Activated CD4-positive, alpha-beta T cell treated with anti-CD3 and anti-CD28 coated beads, Interleukin-2, amount 50 U/mL, for 1 hour (primary cell): ENCODE data around the gene IGF1.

Source experiments
- DNase-seq: peaks from one replicate; pipeline ENCODE4 v3.0.0-alpha.2; 2020

The IGF1 gene

DNA sequence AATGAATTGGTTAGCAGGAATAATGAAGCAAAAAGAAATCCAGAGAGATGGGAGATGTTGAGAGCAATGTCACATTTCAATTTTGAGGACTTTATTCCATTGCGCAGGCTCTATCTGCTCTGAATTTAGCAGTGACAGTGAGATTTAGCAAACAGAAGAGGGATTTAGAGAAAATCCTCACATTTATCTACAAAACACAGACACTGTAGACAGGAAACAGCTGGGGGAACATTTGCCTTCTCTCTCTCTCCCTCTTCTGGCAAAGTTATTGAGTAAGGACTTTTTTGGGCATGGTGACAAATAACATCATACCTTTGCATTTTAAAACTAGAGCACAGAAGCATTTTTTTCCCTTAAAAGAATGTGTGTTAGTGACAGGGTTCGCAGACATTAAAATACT is at the start of gene IGF1:
Gene IGF1 (minus strand): TSS at position 158 of the 400 bp plus-strand sequence. CDS start 182 bp downstream, outside the sequence.
- no peak for DNase-seq

GRCh38 chr12:102528111-102528510 is 47.7 kb upstream of the IGF1 start:
- no peak for DNase-seq

GRCh38 chr12:102527171-102527720 is 46.9 kb upstream of the IGF1 start:
- no peak for DNase-seq

DNA sequence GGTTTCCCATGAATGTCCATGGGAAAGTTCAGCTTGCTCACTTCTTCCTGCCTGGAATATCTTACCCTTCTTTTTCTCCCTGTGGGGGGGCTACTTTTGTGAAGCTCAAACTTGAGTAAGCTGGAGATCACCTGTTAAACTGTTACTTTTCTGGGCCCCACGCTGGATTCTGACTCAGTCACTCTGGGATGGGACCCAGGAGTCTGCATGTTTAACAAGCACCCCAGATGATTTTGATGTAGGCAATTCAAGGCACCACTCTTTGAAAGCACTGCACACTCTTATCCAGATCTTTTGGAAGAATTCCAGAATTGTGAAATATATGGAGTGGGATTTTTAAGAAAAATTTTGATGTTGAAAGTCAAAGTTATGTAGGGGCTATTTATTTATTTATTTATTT is 46.3 kb upstream of the IGF1 start:
- DNase-seq: no peak

DNA sequence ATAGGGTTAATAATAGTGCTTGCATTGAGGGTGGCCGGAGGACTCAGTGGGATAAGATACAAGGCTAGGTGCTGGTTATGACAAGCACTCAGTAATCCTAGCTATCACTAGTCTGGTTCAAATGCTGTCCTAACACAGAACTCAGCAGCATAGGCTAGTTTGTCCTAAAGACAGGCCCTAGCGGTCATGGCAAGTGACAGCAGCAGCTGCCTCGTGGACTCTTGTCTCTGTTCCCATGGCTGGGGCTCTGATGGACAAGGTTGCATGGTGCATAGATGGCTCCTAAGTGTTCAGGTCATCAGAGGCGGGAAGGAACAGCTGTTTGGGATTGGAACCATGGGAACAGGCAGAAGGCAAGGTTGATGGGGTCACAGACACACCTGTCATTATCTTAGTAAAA is 42.4 kb upstream of the IGF1 start:
- no peak for DNase-seq

- DNase-seq: no peak
These were observed 41.4 kb upstream of the IGF1 start for GRCh38 chr12:102521662-102522277.

- no peak for DNase-seq
These were observed 38.5 kb upstream of the IGF1 start for GRCh38 chr12:102518871-102519270.

DNA sequence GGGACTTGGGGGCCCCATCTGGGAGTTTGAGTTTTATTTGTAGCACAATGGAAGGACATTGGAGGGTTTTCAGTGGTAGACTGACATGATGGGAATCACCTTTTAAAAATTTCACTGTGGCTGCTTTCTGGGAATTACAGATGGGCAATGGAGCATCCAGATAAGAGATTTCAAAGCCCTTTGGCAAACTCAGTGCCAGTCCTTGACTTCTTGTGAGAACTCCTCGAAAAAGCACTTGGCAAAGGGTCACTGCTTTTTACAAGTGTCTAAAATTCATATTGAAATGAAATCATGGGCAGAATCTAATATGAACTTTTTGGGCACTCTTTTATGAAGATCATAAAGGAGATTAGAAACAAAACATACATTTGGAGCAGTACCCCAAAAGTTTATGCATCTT is 34.3 kb upstream of the IGF1 start:
- DNase-seq: no peak

GRCh38 chr12:102513739-102514138 is 33.4 kb upstream of the IGF1 start:
- DNase-seq: no peak

DNA sequence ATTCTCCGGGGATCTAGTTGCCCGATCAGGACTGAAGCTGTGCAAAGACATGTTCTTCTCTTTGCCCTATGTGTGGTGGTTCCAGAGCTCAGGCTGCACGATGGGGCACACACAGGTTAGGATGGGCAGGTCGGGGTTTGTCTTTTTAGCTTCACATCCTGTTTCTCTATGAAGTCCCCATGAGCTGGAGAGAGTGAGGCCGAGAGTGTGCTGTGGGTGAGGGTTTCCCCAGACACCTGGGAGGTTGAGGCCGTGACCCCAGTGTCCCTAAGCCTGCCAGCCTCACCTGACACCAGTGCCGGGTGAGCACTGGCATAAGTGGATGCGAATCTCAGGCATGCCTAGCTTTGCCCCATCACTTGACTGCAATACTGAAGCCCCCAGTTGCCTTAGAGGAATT is 32.9 kb upstream of the IGF1 start:
- DNase-seq: no peak

- DNase-seq: no peak
These were observed 32.2 kb upstream of the IGF1 start for GRCh38 chr12:102512523-102512922.

GRCh38 chr12:102511575-102511974 is 31.2 kb upstream of the IGF1 start:
- no peak for DNase-seq

GRCh38 chr12:102510463-102510862 is 30.1 kb upstream of the IGF1 start:
- no peak for DNase-seq

DNA sequence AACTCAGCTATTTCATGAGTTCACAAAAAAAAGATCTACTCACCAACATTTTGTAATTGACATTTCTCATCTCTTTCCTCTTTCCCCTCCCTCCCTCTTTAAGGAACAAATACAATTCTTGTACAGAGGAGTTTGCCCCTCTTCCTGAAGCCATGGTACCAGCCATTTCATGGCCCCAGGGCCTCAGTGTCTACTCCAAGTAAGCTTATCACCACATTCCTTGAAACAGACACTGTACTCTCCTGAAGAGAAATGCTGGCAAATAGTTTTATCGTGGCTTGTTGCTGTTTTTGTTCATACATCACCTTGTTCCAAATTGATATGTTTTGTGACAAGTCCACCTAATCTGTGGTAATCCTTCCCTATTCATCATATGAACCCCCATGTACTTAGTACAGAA is 29.7 kb upstream of the IGF1 start:
- DNase-seq: no peak

- no peak for DNase-seq
These were observed 28.8 kb upstream of the IGF1 start for GRCh38 chr12:102509123-102509626.

GRCh38 chr12:102508052-102508451 is 27.7 kb upstream of the IGF1 start:
- DNase-seq: no peak

DNA sequence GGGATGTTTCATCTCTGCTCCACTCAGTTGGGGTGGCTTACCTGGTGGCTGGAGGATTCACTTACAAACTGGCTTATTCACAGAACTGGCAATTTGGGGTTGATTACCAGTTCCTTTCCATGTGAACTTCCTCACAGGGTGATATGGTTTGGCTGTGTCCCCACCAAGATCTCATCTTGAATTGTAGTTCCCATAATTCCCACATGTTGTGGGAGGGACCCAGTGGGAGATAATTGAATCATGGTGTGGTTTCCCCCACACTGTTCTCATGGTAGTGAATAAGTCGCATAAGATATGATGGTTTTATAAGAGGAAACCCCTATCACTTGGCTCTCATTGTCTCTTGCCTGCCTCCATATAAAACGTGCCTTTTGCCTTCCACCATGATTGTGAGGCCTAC is 26.9 kb upstream of the IGF1 start:
- DNase-seq: no peak

DNA sequence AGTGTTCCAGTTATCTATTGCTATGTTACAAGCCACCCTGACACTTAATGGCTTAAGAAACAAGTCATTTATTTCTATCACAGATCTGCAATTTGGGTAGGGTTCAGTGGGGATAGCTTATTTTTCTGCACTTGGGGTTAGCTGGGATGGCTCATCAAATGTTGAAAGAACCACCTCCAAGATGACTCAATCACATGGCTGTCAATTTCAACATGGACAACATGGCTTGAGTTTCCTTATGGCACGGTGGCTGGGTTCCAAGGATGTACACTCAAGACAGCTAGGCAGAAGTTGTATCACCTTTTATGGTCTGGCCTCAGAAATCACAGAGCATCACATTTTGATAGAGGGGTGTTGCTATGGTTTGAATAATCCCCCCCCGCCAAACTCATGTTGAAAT is 24.5 kb upstream of the IGF1 start:
- no peak for DNase-seq

- DNase-seq: no peak
These were observed 23.9 kb upstream of the IGF1 start for GRCh38 chr12:102504280-102504679.

GRCh38 chr12:102503831-102504230 is 23.5 kb upstream of the IGF1 start:
- no peak for DNase-seq

DNA sequence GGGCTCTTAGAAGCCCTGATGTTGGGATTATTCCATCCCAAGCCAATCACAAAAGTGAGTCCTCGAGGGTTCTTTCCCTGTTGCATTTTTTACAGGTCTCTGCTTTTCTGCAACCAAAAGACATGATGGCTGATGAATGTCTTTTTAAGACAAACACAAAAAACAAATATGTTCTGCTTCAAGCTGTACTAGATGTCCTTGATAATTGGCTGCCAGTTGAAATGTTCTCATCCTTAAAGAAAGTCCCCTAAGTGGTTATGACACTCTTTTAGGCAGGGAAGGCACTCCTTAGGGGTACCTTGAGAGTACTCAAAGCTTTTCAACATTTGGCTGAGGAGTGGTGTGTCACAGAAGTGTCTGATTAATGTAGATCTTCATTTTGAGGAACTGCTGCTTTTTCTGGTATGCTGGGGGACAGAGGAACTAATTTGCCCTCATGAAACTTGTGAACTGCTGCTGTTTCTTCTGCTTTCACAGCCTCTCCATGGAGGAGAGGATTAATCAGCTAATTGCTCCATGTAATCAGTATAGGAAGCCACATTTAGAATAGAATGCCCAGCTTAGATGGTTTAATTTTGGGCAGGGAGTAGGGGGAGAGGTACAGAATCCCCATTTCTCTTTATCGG is 22.8 kb upstream of the IGF1 start:
- DNase-seq: no peak

DNA sequence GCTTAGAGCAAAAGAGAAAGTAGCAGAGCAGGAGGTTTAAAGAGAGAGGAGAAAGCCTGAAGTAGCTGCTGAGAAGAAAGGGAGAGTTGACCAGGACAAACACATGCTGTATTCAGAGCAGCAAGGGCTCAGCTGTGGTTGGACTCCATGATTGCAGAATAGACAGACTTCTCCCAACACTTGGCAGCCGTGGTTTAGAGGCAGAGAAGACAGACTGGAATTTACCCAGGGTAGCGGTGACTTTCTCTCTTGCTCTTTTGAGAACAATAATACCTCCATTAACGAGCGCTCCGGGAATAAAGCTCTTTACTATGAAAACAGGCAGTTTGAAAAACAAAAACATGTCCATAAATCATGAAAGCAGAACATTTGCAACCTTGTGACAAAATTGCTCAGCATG is 21.4 kb upstream of the IGF1 start:
- no peak for DNase-seq

- no peak for DNase-seq
These were observed 18.1 kb upstream of the IGF1 start for GRCh38 chr12:102498471-102498870.

DNA sequence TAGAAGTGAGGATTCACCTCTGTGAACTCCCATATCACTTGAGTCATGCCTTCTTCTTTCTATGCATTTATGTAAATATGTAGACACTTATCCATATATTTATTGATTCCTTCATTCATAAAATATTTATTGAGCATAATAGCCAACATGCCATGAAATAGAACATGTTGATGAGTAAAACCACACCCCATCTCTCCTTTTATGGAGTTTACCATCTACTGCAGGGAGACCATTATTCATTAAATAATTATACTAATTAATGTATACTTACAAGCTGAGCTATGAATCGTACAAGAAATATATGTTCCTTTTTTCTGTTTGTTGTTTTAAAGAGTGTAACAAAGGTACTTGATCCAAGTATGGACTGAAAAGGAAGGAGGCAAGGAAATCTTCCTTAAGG is 17.4 kb upstream of the IGF1 start:
- DNase-seq: no peak

GRCh38 chr12:102496591-102496990 is 16.2 kb upstream of the IGF1 start:
- DNase-seq: no peak
